ENCODE results near the gene ANGPT4. TPM values are rescaled to one million over a fixed set of nuclear protein-coding genes. Genes with fewer than 3 reads are reported as not detected.

The ANGPT4 gene
- total and polyA plus RNA-seq, 2 of the 8 experiments (the other 6 are each of a cell fraction or from before 2014, with no cell fraction given), result 0.07 to 0.33 TPM

DNA sequence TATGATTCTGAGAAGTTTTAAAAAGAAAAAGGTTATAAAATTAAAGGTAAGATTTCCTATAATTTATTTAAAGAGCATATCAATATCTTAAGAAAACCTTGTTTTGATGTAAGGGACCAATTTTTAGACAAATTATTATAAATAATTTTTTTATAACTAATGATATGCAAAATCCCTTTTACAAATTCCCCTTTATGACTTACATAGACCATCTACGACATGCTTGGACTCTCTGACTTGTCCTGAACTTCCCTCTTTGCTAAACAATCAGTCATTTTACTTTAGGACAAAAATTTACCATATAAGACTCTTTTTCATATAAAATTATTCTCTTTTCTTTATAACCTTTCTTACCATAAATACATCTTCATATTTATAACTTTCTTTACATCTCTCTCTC is 15.3 kb upstream of the ANGPT4 start:
- H2BK5ac ChIP-seq (ENCODE audit: low read depth, low read length), result no peak overlapping the region
- H3K4me1 ChIP-seq (replicated peaks in 1 of 4; ENCODE audit: control insufficient read depth in 3 of 4, insufficient read depth in 4 of 4, low read length in 3 of 4), result 0 out of 7 replicates have a peak, but pooled peaks cover 0 to 3% (median 0%) of the 10 kb centered on the region in 4 experiments
- WGBS, 2 experiments (ENCODE audit: extremely low coverage in 1 of 2, insufficient coverage in 1 of 2, insufficient read length in 1 of 2, insufficient replicate concordance in 2 of 2, low coverage in 1 of 2, low lambda C conversion rate in 2 of 2, missing lambda C conversion rate in 1 of 2), result 8% methylated on average over 1 of the region's 1 CpG; no CpG with 5 or more reads in 1 of the 2 experiments
- no peak overlapping the region for H3K4ac ChIP-seq (replicated peaks; ENCODE audit: insufficient read length, low read depth, low read length)
- no peak overlapping the region for H3K4me3 ChIP-seq (ENCODE audit: extremely low read depth in 1 of 4, insufficient read depth in 2 of 4, low read depth in 3 of 4, low read length in 4 of 4)
- H3K23me2 ChIP-seq (ENCODE audit: low read depth, low read length), result no peaks in the 10 kb centered on the region
- H4K5ac ChIP-seq (ENCODE audit: insufficient read length, low read depth, low read length), result no peak overlapping the region
- H4K91ac ChIP-seq (replicated peaks; ENCODE audit: insufficient read length, low read length), result no peak overlapping the region
- H3K27ac ChIP-seq (ENCODE audit: low read depth, low read length), result no peak overlapping the region
- H2BK12ac ChIP-seq (ENCODE audit: low read depth, low read length), result no peak overlapping the region
- no peak overlapping the region for H3K56ac ChIP-seq (replicated peaks; ENCODE audit: insufficient read length, low read depth, low read length)
- H3K79me2 ChIP-seq (ENCODE audit: control insufficient read depth in 1 of 2, insufficient read depth in 2 of 2, low read length in 2 of 2), result no peaks in the 10 kb centered on the region
- no peak for FAIRE-seq
- H4K20me1 ChIP-seq (replicated peaks in 1 of 2; ENCODE audit: control insufficient read depth in 1 of 2, insufficient read depth in 2 of 2, low read length in 2 of 2), result no peaks in the 10 kb centered on the region
- H3K18ac ChIP-seq (ENCODE audit: extremely low read depth, low read length), result no peak overlapping the region
- no peak overlapping the region for H2AFZ ChIP-seq (ENCODE audit: low read length)
- no peak overlapping the region for H2BK15ac ChIP-seq (ENCODE audit: low read length)
- ChIA-PET POLR2A (ENCODE audit: partially characterized antibody) (interaction anchor here (0.6 kb wide), 1 partner anchor 122 kb away, joined by 3 read pairs; no protein-coding TSS in a partner anchor), CTCF (ENCODE audit: partially characterized antibody) (interaction anchor here (2.9 to 4.1 kb wide), 2 partner anchors 25 kb away, joined by 20 to 45 read pairs; no protein-coding TSS in a partner anchor)
- no peak overlapping the region for H2BK120ac ChIP-seq (replicated peaks; ENCODE audit: low read depth, low read length)
- H2BK20ac ChIP-seq (ENCODE audit: low read length), result no peak overlapping the region
- H4K8ac ChIP-seq (ENCODE audit: extremely low read depth, insufficient read depth, low read length), result no peak overlapping the region
- no peak for DNase-seq (ENCODE audit: low read depth in 1 of 2, low spot score in 2 of 2)
- no peak overlapping the region for H2AK5ac ChIP-seq (ENCODE audit: low read depth, low read length)
- H3K4me2 ChIP-seq (ENCODE audit: insufficient read depth in 1 of 2, low read depth in 2 of 2, low read length in 2 of 2), result no peak overlapping the region
- TF ChIP-seq SRF (IDR thresholded peaks at IDR 0.05; ENCODE audit: low read depth, low read length) (no peak), EP300 (IDR thresholded peaks at IDR 0.05; ENCODE audit: borderline replicate concordance in 1 of 2, low read depth in 2 of 2, low read length in 2 of 2) (no peak), TBP (IDR thresholded peaks at IDR 0.05; ENCODE audit: low read depth, low read length) (no peak), CBX8 (IDR thresholded peaks at IDR 0.05; ENCODE audit: borderline replicate concordance, low read depth, low read length) (no peak), ASH2L (IDR thresholded peaks at IDR 0.05; ENCODE audit: low read length) (no peak), RBBP5 (IDR thresholded peaks at IDR 0.05; ENCODE audit: borderline replicate concordance, low read depth, low read length) (no peak), NANOG (IDR thresholded peaks at IDR 0.05; ENCODE audit: insufficient read depth, low read depth, low read length, poor library complexity, severe bottlenecking) (no peak)
- TF ChIP-seq, protein P1, sequence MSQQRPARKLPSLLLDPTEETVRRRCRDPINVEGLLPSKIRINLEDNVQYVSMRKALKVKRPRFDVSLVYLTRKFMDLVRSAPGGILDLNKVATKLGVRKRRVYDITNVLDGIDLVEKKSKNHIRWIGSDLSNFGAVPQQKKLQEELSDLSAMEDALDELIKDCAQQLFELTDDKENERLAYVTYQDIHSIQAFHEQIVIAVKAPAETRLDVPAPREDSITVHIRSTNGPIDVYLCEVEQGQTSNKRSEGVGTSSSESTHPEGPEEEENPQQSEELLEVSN (IDR thresholded peaks at IDR 0.05), result no peak
- H3K79me1 ChIP-seq (ENCODE audit: low read depth, low read length), result no peaks in the 10 kb centered on the region
- H3K23ac ChIP-seq (ENCODE audit: insufficient read length), result no peak overlapping the region
- H3K36me3 ChIP-seq (ENCODE audit: control insufficient read depth in 2 of 4, insufficient read depth in 4 of 4, low read length in 3 of 4), result peaks cover 0 to 3% (median 0%) of the 10 kb centered on the region in 4 experiments; a peak in 1 of 8 replicates
- no peak overlapping the region for H3K14ac ChIP-seq (ENCODE audit: insufficient read length)
- no peak overlapping the region for H3K9ac ChIP-seq (replicated peaks in 1 of 4; ENCODE audit: extremely low read depth in 1 of 4, low read depth in 3 of 4, low read length in 3 of 4)
- peaks cover 20 to 23% of the 10 kb centered on the region in 2 experiments for H3K9me3 ChIP-seq (ENCODE audit: insufficient read depth in 2 of 2, low read depth in 1 of 2, low read length in 1 of 2)
- H3K27me3 ChIP-seq (replicated peaks in 1 of 4; ENCODE audit: control insufficient read depth in 3 of 4, extremely low read depth in 1 of 4, insufficient read depth in 3 of 4, low read length in 3 of 4), result no peaks in the 10 kb centered on the region
